ENCODE measurements around the gene STAT4. TPM values are rescaled to one million over a fixed set of nuclear protein-coding genes. Genes with fewer than 3 reads are reported as not detected.

STAT4 gene
- total RNA-seq, 2 donors from 2014 or later: 3.2 to 8.8 TPM

GRCh38 chr2:191006297-191006696 is 144.5 kb downstream of the STAT4 start:
- Mint-ChIP-seq H3K9me3 (peaks cover 4% of the 10 kb centered on the region), H3K4me1 (no peaks in the 10 kb centered on the region), H3K4me3 (no peak overlapping the region), H3K36me3 (ENCODE audit: low read depth) (peaks cover 69% of the 10 kb centered on the region), H3K27ac (no peak overlapping the region), H3K27me3 (ENCODE audit: insufficient read depth) (no peaks in the 10 kb centered on the region)
- Histone ChIP-seq H3K4me3 (ENCODE audit: low read length) (no peak overlapping the region), H3K4me1 (ENCODE audit: control insufficient read depth, insufficient read depth, low read length) (no peaks in the 10 kb centered on the region), H3K36me3 (ENCODE audit: control insufficient read depth, insufficient read depth, low read length) (peaks cover 96% of the 10 kb centered on the region), H3K9me3 (ENCODE audit: control insufficient read depth, low read length) (peaks cover 5% of the 10 kb centered on the region), H3K27ac (ENCODE audit: low read depth, low read length) (no peak overlapping the region), H3K9ac (ENCODE audit: extremely low read depth, low read length, poor library complexity, severe bottlenecking) (no peak overlapping the region), H3K27me3 (ENCODE audit: control insufficient read depth, insufficient read depth, low read length, poor library complexity, severe bottlenecking) (no peaks in the 10 kb centered on the region)
- WGBS, 2 experiments (ENCODE audit: insufficient coverage in 1 of 2, insufficient read length in 1 of 2): 98 to 100% methylated on average over 1 to 3 of the region's 3 CpGs
- TF ChIP-seq CTCF (conservative IDR thresholded peaks at IDR 0.05): no peak
- DNase-seq: no peak

GRCh38 chr2:191003405-191004309 is 147.1 kb downstream of the STAT4 start:
- Mint-ChIP-seq H3K4me3 (no peak overlapping the region), H3K9me3 (peaks cover 4% of the 10 kb centered on the region), H3K27me3 (ENCODE audit: insufficient read depth) (no peaks in the 10 kb centered on the region), H3K4me1 (no peaks in the 10 kb centered on the region), H3K36me3 (ENCODE audit: low read depth) (peaks cover 80% of the 10 kb centered on the region), H3K27ac (no peak overlapping the region)
- WGBS, 2 experiments (ENCODE audit: insufficient coverage in 1 of 2, insufficient read length in 1 of 2): 89 to 96% methylated on average over 5 to 6 of the region's 6 CpGs
- Histone ChIP-seq H3K4me1 (ENCODE audit: control insufficient read depth, insufficient read depth, low read length) (no peaks in the 10 kb centered on the region), H3K4me3 (ENCODE audit: low read length) (no peak overlapping the region), H3K9me3 (ENCODE audit: control insufficient read depth, low read length) (peaks cover 5% of the 10 kb centered on the region), H3K36me3 (ENCODE audit: control insufficient read depth, insufficient read depth, low read length) (peaks cover 99% of the 10 kb centered on the region), H3K27ac (ENCODE audit: low read depth, low read length) (no peak overlapping the region), H3K27me3 (ENCODE audit: control insufficient read depth, insufficient read depth, low read length, poor library complexity, severe bottlenecking) (no peaks in the 10 kb centered on the region), H3K9ac (ENCODE audit: extremely low read depth, low read length, poor library complexity, severe bottlenecking) (no peak overlapping the region)
- DNase-seq: no peak
- TF ChIP-seq CTCF (conservative IDR thresholded peaks at IDR 0.05): no peak

- H3K4me3 ChIP-seq (ENCODE audit: low read length): no peak overlapping the region
- no peak overlapping the region for H3K27ac Mint-ChIP-seq
- no peaks in the 10 kb centered on the region for H3K27me3 Mint-ChIP-seq (ENCODE audit: insufficient read depth)
- H3K27me3 ChIP-seq (ENCODE audit: control insufficient read depth, insufficient read depth, low read length, poor library complexity, severe bottlenecking): no peaks in the 10 kb centered on the region
- no peak overlapping the region for H3K9ac ChIP-seq (ENCODE audit: extremely low read depth, low read length, poor library complexity, severe bottlenecking)
- peaks cover 4% of the 10 kb centered on the region for H3K9me3 Mint-ChIP-seq
- H3K36me3 Mint-ChIP-seq (ENCODE audit: low read depth): peaks cover 75% of the 10 kb centered on the region
- no peak overlapping the region for H3K4me3 Mint-ChIP-seq
- DNase-seq: no peak
- H3K36me3 ChIP-seq (ENCODE audit: control insufficient read depth, insufficient read depth, low read length): peaks cover 98% of the 10 kb centered on the region
- H3K4me1 ChIP-seq (ENCODE audit: control insufficient read depth, insufficient read depth, low read length): no peaks in the 10 kb centered on the region
- H3K27ac ChIP-seq (ENCODE audit: low read depth, low read length): no peak overlapping the region
- no peaks in the 10 kb centered on the region for H3K4me1 Mint-ChIP-seq
- WGBS, 2 experiments (ENCODE audit: insufficient coverage in 1 of 2, insufficient read length in 1 of 2): 91 to 100% methylated on average over 1 to 2 of the region's 3 CpGs
- peaks cover 5% of the 10 kb centered on the region for H3K9me3 ChIP-seq (ENCODE audit: control insufficient read depth, low read length)
- no peak for TF ChIP-seq CTCF (conservative IDR thresholded peaks at IDR 0.05)
Measured at GRCh38 chr2:191001624-191002023, 149.2 kb downstream of the STAT4 start.
